WTC11 (cell line): ENCODE data around the gene TAC1. TPM values are rescaled to one million over a fixed set of nuclear protein-coding genes. Genes with fewer than 3 reads are reported as not detected.

Experiments used
- ATAC-seq: fragments of 200-7000 bp; cut with Tn5 transposase; 2 replicates; pipeline ENCODE4 v1.10.0; 2021; ENCODE audit warnings: mild to moderate bottlenecking, moderate library complexity
- CTCF ChIA-PET: fragments of 300-600 bp; sonication (Branson Sonifier 250); formaldehyde crosslinking; loops from one replicate; lab custom pipeline; 2021; ENCODE audit warnings: antibody characterized with exemption; lab: Charles Lee
- POLR2A ChIA-PET: fragments of 350-600 bp; sonication (Branson Sonifier 250); formaldehyde crosslinking; loops from one replicate; lab custom pipeline; 2021; ENCODE audit warnings: antibody characterized with exemption; lab: Charles Lee
- DNase-seq: peaks from one replicate; pipeline ENCODE4 v3.0.0; 2021; ENCODE audit warnings: low spot score
- H3K27ac Mint-ChIP-seq: 2 replicates; pipeline ENCODE4 v1.8.0; 2021; ENCODE audit warnings: mixed read lengths
- H3K27me3 Mint-ChIP-seq: 2 replicates; pipeline ENCODE4 v1.8.0; 2021; ENCODE audit warnings: low read depth, mild to moderate bottlenecking, moderate library complexity, mixed read lengths
- H3K36me3 Mint-ChIP-seq: 2 replicates; pipeline ENCODE4 v1.8.0; 2021; ENCODE audit warnings: mixed read lengths
- H3K4me1 Mint-ChIP-seq: 2 replicates; pipeline ENCODE4 v1.8.0; 2022; ENCODE audit warnings: mixed read lengths
- H3K4me3 Mint-ChIP-seq: 2 replicates; pipeline ENCODE4 v1.8.0; 2021; ENCODE audit warnings: mild to moderate bottlenecking, moderate library complexity, mixed read lengths
- H3K9me3 Mint-ChIP-seq: 2 replicates; pipeline ENCODE4 v1.8.0; 2021; ENCODE audit warnings: mixed read lengths
- ETV6 ChIP-seq: sonication (generic); formaldehyde crosslinking; IDR thresholded peaks from 2 replicates; pipeline ENCODE4 v1.8.1; 2022; ENCODE audit warnings: mild to moderate bottlenecking, missing genetic modification reagents
- FOXK1 ChIP-seq: sonication (generic); formaldehyde crosslinking; IDR thresholded peaks from 2 replicates; pipeline ENCODE4 v1.8.0; 2022; ENCODE audit warnings: mild to moderate bottlenecking, moderate library complexity, missing genetic modification reagents
- JUN ChIP-seq: sonication (generic); formaldehyde crosslinking; IDR thresholded peaks from 2 replicates; pipeline ENCODE4 v1.8.0; 2023; ENCODE audit warnings: mild to moderate bottlenecking, missing genetic modification reagents
- MXD4 ChIP-seq: fragments of 250-450 bp; sonication (Bioruptor Pico); IDR thresholded peaks from 2 replicates; pipeline ENCODE4 v1.8.0; 2021; ENCODE audit warnings: mild to moderate bottlenecking, moderate library complexity, borderline replicate concordance
- NFATC4 ChIP-seq: fragments of 250-450 bp; sonication (Bioruptor Pico); IDR thresholded peaks from 2 replicates; pipeline ENCODE4 v1.9.0; 2021; ENCODE audit warnings: mild to moderate bottlenecking
- OVOL2 ChIP-seq: fragments of 250-450 bp; sonication (Bioruptor Pico); IDR thresholded peaks from 2 replicates; pipeline ENCODE4 v1.9.0; 2021; ENCODE audit warnings: mild to moderate bottlenecking, borderline replicate concordance
- RELA ChIP-seq: sonication (generic); formaldehyde crosslinking; IDR thresholded peaks from 2 replicates; pipeline ENCODE4 v1.8.1; 2022; ENCODE audit warnings: missing genetic modification reagents, mild to moderate bottlenecking, borderline replicate concordance
- SMAD4 ChIP-seq: sonication (generic); formaldehyde crosslinking; IDR thresholded peaks from 2 replicates; pipeline ENCODE4 v1.8.0; 2022; ENCODE audit warnings: mild to moderate bottlenecking, missing genetic modification reagents
- SP1 ChIP-seq: sonication (generic); formaldehyde crosslinking; conservative IDR thresholded peaks from 2 replicates; pipeline ENCODE4 v1.8.1; 2022; ENCODE audit warnings: missing genetic modification reagents
- ZNF416 ChIP-seq: fragments of 250-450 bp; sonication (Bioruptor Pico); IDR thresholded peaks from 2 replicates; pipeline ENCODE4 v1.9.0; 2021; ENCODE audit warnings: mild to moderate bottlenecking, inconsistent platforms
- total RNA-seq: library from RNA; stranded (reverse); gene quantifications from 3 replicates; pipeline ENCODE4 v1.2.3, GENCODE V29; 2021
- TF ChIP-seq, protein P1 (sequence below): sonication (generic); formaldehyde crosslinking; IDR thresholded peaks from 2 replicates; pipeline ENCODE4 v1.8.1; 2022; ENCODE audit warnings: mild to moderate bottlenecking, missing genetic modification reagents, moderate library complexity, borderline replicate concordance
- TF ChIP-seq, protein P2 (sequence below): sonication (generic); formaldehyde crosslinking; IDR thresholded peaks from 2 replicates; pipeline ENCODE4 v1.8.1; 2022; ENCODE audit warnings: missing genetic modification reagents, borderline replicate concordance
- TF ChIP-seq, protein P3 (sequence below): sonication (generic); formaldehyde crosslinking; IDR thresholded peaks from 2 replicates; pipeline ENCODE4 v1.8.1; 2023; ENCODE audit warnings: mild to moderate bottlenecking, missing genetic modification reagents
- TF ChIP-seq, protein P4 (sequence below): sonication (generic); formaldehyde crosslinking; IDR thresholded peaks from 2 replicates; pipeline ENCODE4 v1.8.1; 2022; ENCODE audit warnings: low read depth, missing genetic modification reagents, borderline replicate concordance
- TF ChIP-seq, protein P5 (sequence below): fragments of 250-450 bp; sonication (Bioruptor Pico); IDR thresholded peaks from 2 replicates; pipeline ENCODE4 v2.1.2; 2022; ENCODE audit warnings: mild to moderate bottlenecking, moderate library complexity
- TF ChIP-seq, protein P6 (sequence below): sonication (generic); formaldehyde crosslinking; IDR thresholded peaks from 2 replicates; pipeline ENCODE4 v1.8.1; 2023; ENCODE audit warnings: mild to moderate bottlenecking, moderate library complexity, missing genetic modification reagents
- TF ChIP-seq, protein P7 (sequence below): sonication (generic); formaldehyde crosslinking; IDR thresholded peaks from 2 replicates; pipeline ENCODE4 v1.8.1; 2022; ENCODE audit warnings: mild to moderate bottlenecking, moderate library complexity, missing genetic modification reagents
- TF ChIP-seq, protein P8 (sequence below): sonication (generic); formaldehyde crosslinking; IDR thresholded peaks from 2 replicates; pipeline ENCODE4 v1.8.1; 2023; ENCODE audit warnings: mild to moderate bottlenecking, missing genetic modification reagents, borderline replicate concordance

Gene TAC1
- total RNA-seq, 1 experiment from 2014 or later, result 0.42 TPM

DNA sequence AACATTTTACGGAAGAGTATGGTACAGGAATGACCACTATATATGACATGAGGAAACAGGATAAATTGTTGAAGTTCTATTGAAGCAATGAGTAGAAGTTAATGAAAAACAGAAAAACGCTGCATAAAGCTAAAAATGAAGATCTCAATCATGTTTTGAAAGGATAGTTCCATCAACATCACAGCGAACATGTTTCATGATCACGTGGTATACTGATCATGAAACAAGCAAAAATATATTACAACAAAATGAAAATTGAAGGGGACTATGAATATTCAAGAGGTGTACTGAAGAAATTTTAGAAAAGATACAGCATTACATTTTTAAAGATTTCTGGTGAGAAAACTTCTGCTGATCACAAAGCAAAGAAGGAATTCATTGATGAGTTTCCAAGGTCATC is 45.9 kb upstream of the TAC1 start (continued):
- TF ChIP-seq, protein P1, sequence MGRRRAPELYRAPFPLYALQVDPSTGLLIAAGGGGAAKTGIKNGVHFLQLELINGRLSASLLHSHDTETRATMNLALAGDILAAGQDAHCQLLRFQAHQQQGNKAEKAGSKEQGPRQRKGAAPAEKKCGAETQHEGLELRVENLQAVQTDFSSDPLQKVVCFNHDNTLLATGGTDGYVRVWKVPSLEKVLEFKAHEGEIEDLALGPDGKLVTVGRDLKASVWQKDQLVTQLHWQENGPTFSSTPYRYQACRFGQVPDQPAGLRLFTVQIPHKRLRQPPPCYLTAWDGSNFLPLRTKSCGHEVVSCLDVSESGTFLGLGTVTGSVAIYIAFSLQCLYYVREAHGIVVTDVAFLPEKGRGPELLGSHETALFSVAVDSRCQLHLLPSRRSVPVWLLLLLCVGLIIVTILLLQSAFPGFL (CRISPR knock-in tag), result no peak
- no peak for TF ChIP-seq MXD4 (CRISPR knock-in tag)
- no peak for TF ChIP-seq SP1 (CRISPR knock-in tag)
- TF ChIP-seq, protein P2, sequence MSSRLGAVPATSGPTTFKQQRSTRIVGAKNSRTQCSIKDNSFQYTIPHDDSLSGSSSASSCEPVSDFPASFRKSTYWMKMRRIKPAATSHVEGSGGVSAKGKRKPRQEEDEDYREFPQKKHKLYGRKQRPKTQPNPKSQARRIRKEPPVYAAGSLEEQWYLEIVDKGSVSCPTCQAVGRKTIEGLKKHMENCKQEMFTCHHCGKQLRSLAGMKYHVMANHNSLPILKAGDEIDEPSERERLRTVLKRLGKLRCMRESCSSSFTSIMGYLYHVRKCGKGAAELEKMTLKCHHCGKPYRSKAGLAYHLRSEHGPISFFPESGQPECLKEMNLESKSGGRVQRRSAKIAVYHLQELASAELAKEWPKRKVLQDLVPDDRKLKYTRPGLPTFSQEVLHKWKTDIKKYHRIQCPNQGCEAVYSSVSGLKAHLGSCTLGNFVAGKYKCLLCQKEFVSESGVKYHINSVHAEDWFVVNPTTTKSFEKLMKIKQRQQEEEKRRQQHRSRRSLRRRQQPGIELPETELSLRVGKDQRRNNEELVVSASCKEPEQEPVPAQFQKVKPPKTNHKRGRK (CRISPR knock-in tag), result no peak
- no peak for TF ChIP-seq RELA (CRISPR knock-in tag)
- TF ChIP-seq, protein P3, sequence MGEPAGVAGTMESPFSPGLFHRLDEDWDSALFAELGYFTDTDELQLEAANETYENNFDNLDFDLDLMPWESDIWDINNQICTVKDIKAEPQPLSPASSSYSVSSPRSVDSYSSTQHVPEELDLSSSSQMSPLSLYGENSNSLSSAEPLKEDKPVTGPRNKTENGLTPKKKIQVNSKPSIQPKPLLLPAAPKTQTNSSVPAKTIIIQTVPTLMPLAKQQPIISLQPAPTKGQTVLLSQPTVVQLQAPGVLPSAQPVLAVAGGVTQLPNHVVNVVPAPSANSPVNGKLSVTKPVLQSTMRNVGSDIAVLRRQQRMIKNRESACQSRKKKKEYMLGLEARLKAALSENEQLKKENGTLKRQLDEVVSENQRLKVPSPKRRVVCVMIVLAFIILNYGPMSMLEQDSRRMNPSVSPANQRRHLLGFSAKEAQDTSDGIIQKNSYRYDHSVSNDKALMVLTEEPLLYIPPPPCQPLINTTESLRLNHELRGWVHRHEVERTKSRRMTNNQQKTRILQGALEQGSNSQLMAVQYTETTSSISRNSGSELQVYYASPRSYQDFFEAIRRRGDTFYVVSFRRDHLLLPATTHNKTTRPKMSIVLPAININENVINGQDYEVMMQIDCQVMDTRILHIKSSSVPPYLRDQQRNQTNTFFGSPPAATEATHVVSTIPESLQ, result no peak
- no peak for TF ChIP-seq OVOL2
- no peak for TF ChIP-seq FOXK1 (CRISPR knock-in tag)
- TF ChIP-seq, protein P4, sequence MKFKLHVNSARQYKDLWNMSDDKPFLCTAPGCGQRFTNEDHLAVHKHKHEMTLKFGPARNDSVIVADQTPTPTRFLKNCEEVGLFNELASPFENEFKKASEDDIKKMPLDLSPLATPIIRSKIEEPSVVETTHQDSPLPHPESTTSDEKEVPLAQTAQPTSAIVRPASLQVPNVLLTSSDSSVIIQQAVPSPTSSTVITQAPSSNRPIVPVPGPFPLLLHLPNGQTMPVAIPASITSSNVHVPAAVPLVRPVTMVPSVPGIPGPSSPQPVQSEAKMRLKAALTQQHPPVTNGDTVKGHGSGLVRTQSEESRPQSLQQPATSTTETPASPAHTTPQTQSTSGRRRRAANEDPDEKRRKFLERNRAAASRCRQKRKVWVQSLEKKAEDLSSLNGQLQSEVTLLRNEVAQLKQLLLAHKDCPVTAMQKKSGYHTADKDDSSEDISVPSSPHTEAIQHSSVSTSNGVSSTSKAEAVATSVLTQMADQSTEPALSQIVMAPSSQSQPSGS, result no peak
- TF ChIP-seq JUN (CRISPR knock-in tag), result no peak

DNA sequence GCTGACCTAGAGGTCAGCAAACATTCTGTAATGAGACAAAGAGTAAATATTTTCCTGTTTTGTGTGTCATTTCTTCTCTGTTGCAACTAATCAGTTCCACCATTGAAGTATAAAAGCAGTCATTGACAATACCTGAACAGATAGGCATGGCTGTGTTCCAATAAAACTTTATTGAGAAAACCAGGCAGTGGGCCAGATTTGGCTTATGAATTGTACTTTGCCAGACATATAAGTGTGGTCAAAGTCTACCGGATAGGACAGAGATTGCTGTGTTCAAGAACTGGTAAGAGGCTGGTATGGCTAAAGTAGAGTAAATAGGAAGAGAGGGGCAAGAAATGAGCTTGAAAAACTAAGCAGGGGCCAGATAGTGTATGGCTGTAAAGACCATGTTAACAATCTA is 38.3 kb upstream of the TAC1 start:
- CTCF ChIA-PET, result no interaction called here
- POLR2A ChIA-PET, result no interaction called here
- ATAC-seq (no peak), DNase-seq (no peak)
- Mint-ChIP-seq H3K27me3 (0 out of 2 replicates have a peak, but pooled peaks cover 2% of the 10 kb centered on the region), H3K9me3 (no peaks in the 10 kb centered on the region), H3K4me3 (no peak overlapping the region), H3K4me1 (no peaks in the 10 kb centered on the region), H3K36me3 (no peaks in the 10 kb centered on the region), H3K27ac (no peak overlapping the region)
- no peak for TF ChIP-seq ZNF416 (CRISPR knock-in tag)
- no peak for TF ChIP-seq SMAD4 (CRISPR knock-in tag)
- TF ChIP-seq, protein P5, sequence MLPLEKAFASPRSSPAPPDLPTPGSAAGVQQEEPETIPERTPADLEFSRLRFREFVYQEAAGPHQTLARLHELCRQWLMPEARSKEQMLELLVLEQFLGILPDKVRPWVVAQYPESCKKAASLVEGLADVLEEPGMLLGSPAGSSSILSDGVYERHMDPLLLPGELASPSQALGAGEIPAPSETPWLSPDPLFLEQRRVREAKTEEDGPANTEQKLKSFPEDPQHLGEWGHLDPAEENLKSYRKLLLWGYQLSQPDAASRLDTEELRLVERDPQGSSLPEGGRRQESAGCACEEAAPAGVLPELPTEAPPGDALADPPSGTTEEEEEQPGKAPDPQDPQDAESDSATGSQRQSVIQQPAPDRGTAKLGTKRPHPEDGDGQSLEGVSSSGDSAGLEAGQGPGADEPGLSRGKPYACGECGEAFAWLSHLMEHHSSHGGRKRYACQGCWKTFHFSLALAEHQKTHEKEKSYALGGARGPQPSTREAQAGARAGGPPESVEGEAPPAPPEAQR (CRISPR knock-in tag), result no peak
- no peak for TF ChIP-seq FOXK1 (CRISPR knock-in tag)
- TF ChIP-seq, protein P6, sequence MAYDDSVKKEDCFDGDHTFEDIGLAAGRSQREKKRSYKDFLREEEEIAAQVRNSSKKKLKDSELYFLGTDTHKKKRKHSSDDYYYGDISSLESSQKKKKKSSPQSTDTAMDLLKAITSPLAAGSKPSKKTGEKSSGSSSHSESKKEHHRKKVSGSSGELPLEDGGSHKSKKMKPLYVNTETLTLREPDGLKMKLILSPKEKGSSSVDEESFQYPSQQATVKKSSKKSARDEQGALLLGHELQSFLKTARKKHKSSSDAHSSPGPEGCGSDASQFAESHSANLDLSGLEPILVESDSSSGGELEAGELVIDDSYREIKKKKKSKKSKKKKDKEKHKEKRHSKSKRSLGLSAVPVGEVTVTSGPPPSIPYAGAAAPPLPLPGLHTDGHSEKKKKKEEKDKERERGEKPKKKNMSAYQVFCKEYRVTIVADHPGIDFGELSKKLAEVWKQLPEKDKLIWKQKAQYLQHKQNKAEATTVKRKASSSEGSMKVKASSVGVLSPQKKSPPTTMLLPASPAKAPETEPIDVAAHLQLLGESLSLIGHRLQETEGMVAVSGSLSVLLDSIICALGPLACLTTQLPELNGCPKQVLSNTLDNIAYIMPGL (CRISPR knock-in tag), result no peak
- TF ChIP-seq, protein P7, sequence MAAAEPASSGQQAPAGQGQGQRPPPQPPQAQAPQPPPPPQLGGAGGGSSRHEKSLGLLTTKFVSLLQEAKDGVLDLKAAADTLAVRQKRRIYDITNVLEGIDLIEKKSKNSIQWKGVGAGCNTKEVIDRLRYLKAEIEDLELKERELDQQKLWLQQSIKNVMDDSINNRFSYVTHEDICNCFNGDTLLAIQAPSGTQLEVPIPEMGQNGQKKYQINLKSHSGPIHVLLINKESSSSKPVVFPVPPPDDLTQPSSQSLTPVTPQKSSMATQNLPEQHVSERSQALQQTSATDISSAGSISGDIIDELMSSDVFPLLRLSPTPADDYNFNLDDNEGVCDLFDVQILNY (CRISPR knock-in tag), result no peak
- no peak for TF ChIP-seq OVOL2
- TF ChIP-seq, protein P1 (CRISPR knock-in tag), result no peak
- TF ChIP-seq, protein P8, sequence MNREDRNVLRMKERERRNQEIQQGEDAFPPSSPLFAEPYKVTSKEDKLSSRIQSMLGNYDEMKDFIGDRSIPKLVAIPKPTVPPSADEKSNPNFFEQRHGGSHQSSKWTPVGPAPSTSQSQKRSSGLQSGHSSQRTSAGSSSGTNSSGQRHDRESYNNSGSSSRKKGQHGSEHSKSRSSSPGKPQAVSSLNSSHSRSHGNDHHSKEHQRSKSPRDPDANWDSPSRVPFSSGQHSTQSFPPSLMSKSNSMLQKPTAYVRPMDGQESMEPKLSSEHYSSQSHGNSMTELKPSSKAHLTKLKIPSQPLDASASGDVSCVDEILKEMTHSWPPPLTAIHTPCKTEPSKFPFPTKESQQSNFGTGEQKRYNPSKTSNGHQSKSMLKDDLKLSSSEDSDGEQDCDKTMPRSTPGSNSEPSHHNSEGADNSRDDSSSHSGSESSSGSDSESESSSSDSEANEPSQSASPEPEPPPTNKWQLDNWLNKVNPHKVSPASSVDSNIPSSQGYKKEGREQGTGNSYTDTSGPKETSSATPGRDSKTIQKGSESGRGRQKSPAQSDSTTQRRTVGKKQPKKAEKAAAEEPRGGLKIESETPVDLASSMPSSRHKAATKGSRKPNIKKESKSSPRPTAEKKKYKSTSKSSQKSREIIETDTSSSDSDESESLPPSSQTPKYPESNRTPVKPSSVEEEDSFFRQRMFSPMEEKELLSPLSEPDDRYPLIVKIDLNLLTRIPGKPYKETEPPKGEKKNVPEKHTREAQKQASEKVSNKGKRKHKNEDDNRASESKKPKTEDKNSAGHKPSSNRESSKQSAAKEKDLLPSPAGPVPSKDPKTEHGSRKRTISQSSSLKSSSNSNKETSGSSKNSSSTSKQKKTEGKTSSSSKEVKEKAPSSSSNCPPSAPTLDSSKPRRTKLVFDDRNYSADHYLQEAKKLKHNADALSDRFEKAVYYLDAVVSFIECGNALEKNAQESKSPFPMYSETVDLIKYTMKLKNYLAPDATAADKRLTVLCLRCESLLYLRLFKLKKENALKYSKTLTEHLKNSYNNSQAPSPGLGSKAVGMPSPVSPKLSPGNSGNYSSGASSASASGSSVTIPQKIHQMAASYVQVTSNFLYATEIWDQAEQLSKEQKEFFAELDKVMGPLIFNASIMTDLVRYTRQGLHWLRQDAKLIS, result no peak
- TF ChIP-seq, protein P3, result no peak
- TF ChIP-seq ETV6 (CRISPR knock-in tag), result no peak
- no peak for TF ChIP-seq NFATC4 (CRISPR knock-in tag)
